Neuronal stem cell (in vitro differentiated cells): ENCODE results near the gene PDE5A.

Source experiments
- DNase-seq: peaks from one replicate; pipeline ENCODE4 v3.0.0-alpha.2; 2013; ENCODE audit warnings: low spot score
- H2AFZ ChIP-seq: one replicate; pipeline ENCODE4 v1.6.1; 2013; ENCODE audit warnings: mild to moderate bottlenecking, low read length, inconsistent platforms
- H2AK5ac ChIP-seq: 2 replicates; pipeline ENCODE4 v1.6.1; 2013; ENCODE audit warnings: low read depth, mild to moderate bottlenecking, inconsistent platforms, low read length, moderate library complexity, mixed read lengths
- H2BK120ac ChIP-seq: 2 replicates; pipeline ENCODE4 v1.6.1; 2013; ENCODE audit warnings: low read depth, mild to moderate bottlenecking, inconsistent platforms, low read length, moderate library complexity, mixed read lengths
- H2BK12ac ChIP-seq: one replicate; pipeline ENCODE4 v1.6.1; 2013; ENCODE audit warnings: low read length, inconsistent platforms
- H2BK15ac ChIP-seq: 2 replicates; pipeline ENCODE4 v1.6.1; 2013; ENCODE audit warnings: mild to moderate bottlenecking, low read length, inconsistent platforms, mixed read lengths
- H2BK5ac ChIP-seq: one replicate; pipeline ENCODE4 v1.6.1; 2013; ENCODE audit warnings: inconsistent platforms, mild to moderate bottlenecking, low read length, moderate library complexity
- H3K14ac ChIP-seq: one replicate; pipeline ENCODE4 v1.6.1; 2013; ENCODE audit warnings: low read length, inconsistent platforms
- H3K18ac ChIP-seq: 2 replicates; pipeline ENCODE4 v1.6.1; 2013; ENCODE audit warnings: low read length, inconsistent platforms
- H3K23ac ChIP-seq: 2 replicates; pipeline ENCODE4 v1.6.1; 2013; ENCODE audit warnings: low read depth, mild to moderate bottlenecking, mixed read lengths, low read length, inconsistent platforms; ENCODE audit not compliant: poor library complexity
- H3K27ac ChIP-seq: replicated peaks from 3 replicates; pipeline ENCODE4 v1.5.1; 2013; ENCODE audit warnings: low read length, inconsistent platforms
- H3K27me3 ChIP-seq, 3 experiments: 2 replicates each; pipeline ENCODE4 v1.6.1; 2013; ENCODE audit warnings: low read length in 3 of 3, mild to moderate bottlenecking in 2 of 3, inconsistent platforms in 1 of 3, low read depth in 1 of 3, mixed read lengths in 1 of 3, moderate library complexity in 1 of 3; ENCODE audit not compliant: control insufficient read depth in 3 of 3, insufficient read depth in 3 of 3
- H3K36me3 ChIP-seq, 2 donors: replicated peaks in 1 of 2; 2 replicates each; pipeline ENCODE4 v1.6.1; 2013; ENCODE audit warnings: low read length in 2 of 2; ENCODE audit not compliant: control insufficient read depth in 2 of 2, insufficient read depth in 2 of 2
- H3K4ac ChIP-seq: 2 replicates; pipeline ENCODE4 v1.6.1; 2013; ENCODE audit warnings: inconsistent platforms, mild to moderate bottlenecking, low read length, moderate library complexity
- H3K4me1 ChIP-seq, 2 donors: 1 replicate in 1 of 2; 2 replicates in 1 of 2; pipeline ENCODE4 v1.6.1; 2013; ENCODE audit warnings: low read length in 2 of 2, low read depth in 1 of 2; ENCODE audit not compliant: control insufficient read depth in 2 of 2, insufficient read depth in 1 of 2
- H3K4me2 ChIP-seq: one replicate; pipeline ENCODE4 v1.6.1; 2013; ENCODE audit warnings: mild to moderate bottlenecking, low read length, inconsistent platforms; ENCODE audit not compliant: insufficient read depth, poor library complexity, severe bottlenecking
- H3K4me3 ChIP-seq, 2 donors: 2 replicates each; pipeline ENCODE4 v1.5.1; 2013; ENCODE audit warnings: low read length in 2 of 2, mild to moderate bottlenecking in 2 of 2, inconsistent platforms in 1 of 2, moderate library complexity in 1 of 2
- H3K79me1 ChIP-seq: one replicate; pipeline ENCODE4 v1.6.1; 2013; ENCODE audit warnings: low read depth, mild to moderate bottlenecking, inconsistent platforms, low read length, moderate library complexity
- H3K9ac ChIP-seq: one replicate; pipeline ENCODE4 v1.6.1; 2013; ENCODE audit warnings: mild to moderate bottlenecking, low read depth, low read length, inconsistent platforms; ENCODE audit not compliant: poor library complexity
- H3K9me3 ChIP-seq, 2 donors: replicated peaks in 1 of 2; 2 replicates each; pipeline versions ENCODE3 to v1.6.1; 2013; ENCODE audit warnings: low read length in 2 of 2, mild to moderate bottlenecking in 2 of 2, inconsistent platforms in 1 of 2, low read depth in 1 of 2, mixed read lengths in 1 of 2, moderate library complexity in 1 of 2; ENCODE audit not compliant: control insufficient read depth in 2 of 2, insufficient read depth in 1 of 2
- H4K8ac ChIP-seq: one replicate; pipeline ENCODE4 v1.6.1; 2013; ENCODE audit warnings: low read depth, mild to moderate bottlenecking, inconsistent platforms, low read length, moderate library complexity
- H4K91ac ChIP-seq: one replicate; pipeline ENCODE4 v1.6.1; 2013; ENCODE audit warnings: low read length, low read depth, mild to moderate bottlenecking, inconsistent platforms; ENCODE audit not compliant: poor library complexity
- WGBS, 2 donors: extraction: QIAGEN DNeasy Blood & Tissue Kit; methylation state at CpG; one replicate each; pipeline ENCODE4 v1.1.7; 2013; ENCODE audit warnings: missing lambda C conversion rate in 2 of 2, mixed read lengths in 1 of 2; ENCODE audit not compliant: insufficient read length in 2 of 2, insufficient replicate concordance in 1 of 2; ENCODE audit errors: extremely low coverage in 2 of 2; 5-methylcytosine and 5-hydroxymethylcytosine counted together

Gene PDE5A

GRCh38 chr4:119543779-119544178, 84.8 kb downstream of the PDE5A start:
- DNase-seq: no peak
- no CpG with 5 or more reads among the region's 4 CpGs for WGBS, 2 donors
- H4K8ac ChIP-seq: no peak overlapping the region
- H2BK5ac ChIP-seq: no peak overlapping the region
- no peak overlapping the region for H3K14ac ChIP-seq
- no peak overlapping the region for H2AK5ac ChIP-seq
- no peaks in the 10 kb centered on the region for H3K9me3 ChIP-seq
- H4K91ac ChIP-seq: no peak overlapping the region
- no peak overlapping the region for H2BK120ac ChIP-seq
- no peaks in the 10 kb centered on the region for H3K27me3 ChIP-seq
- H2BK12ac ChIP-seq: no peak overlapping the region
- no peak overlapping the region for H3K23ac ChIP-seq
- no peak overlapping the region for H3K4ac ChIP-seq
- no peak overlapping the region for H2AFZ ChIP-seq
- H3K4me2 ChIP-seq: no peak overlapping the region
- H3K4me3 ChIP-seq: no peak overlapping the region
- no peak overlapping the region for H3K18ac ChIP-seq
- H3K4me1 ChIP-seq: no peaks in the 10 kb centered on the region
- H3K9ac ChIP-seq: no peak overlapping the region
- H3K36me3 ChIP-seq: peaks cover 0 to 22% of the 10 kb centered on the region in 2 donors
- H3K27ac ChIP-seq: no peak overlapping the region
- H3K79me1 ChIP-seq: no peaks in the 10 kb centered on the region
- no peak overlapping the region for H2BK15ac ChIP-seq

- Histone ChIP-seq H3K4me2 (no peak overlapping the region), H3K14ac (no peak overlapping the region), H4K8ac (no peak overlapping the region), H2AK5ac (no peak overlapping the region), H3K27me3 (no peaks in the 10 kb centered on the region), H3K36me3 (peaks cover 0 to 24% of the 10 kb centered on the region in 2 donors), H3K4ac (no peak overlapping the region), H3K9me3 (no peaks in the 10 kb centered on the region), H3K23ac (no peak overlapping the region), H3K79me1 (no peaks in the 10 kb centered on the region), H2BK5ac (no peak overlapping the region), H3K4me1 (no peaks in the 10 kb centered on the region), H3K18ac (no peak overlapping the region), H3K4me3 (no peak overlapping the region), H2AFZ (no peak overlapping the region), H2BK15ac (no peak overlapping the region), H4K91ac (no peak overlapping the region), H3K9ac (no peak overlapping the region), H3K27ac (no peak overlapping the region), H2BK120ac (no peak overlapping the region), H2BK12ac (no peak overlapping the region)
- WGBS, 2 donors: no CpG with 5 or more reads among the region's 1 CpG
- DNase-seq: no peak
These were observed 85.4 kb downstream of the PDE5A start for GRCh38 chr4:119543187-119543586.

GRCh38 chr4:119540249-119540648, 88.4 kb downstream of the PDE5A start:
- Histone ChIP-seq H2BK12ac (no peak overlapping the region), H3K4me1 (no peaks in the 10 kb centered on the region), H3K14ac (no peak overlapping the region), H2BK120ac (no peak overlapping the region), H3K23ac (no peak overlapping the region), H2AFZ (no peak overlapping the region), H2BK5ac (no peak overlapping the region), H3K18ac (no peak overlapping the region), H3K79me1 (no peaks in the 10 kb centered on the region), H3K4me3 (no peak overlapping the region), H3K36me3 (peaks cover 0 to 32% of the 10 kb centered on the region in 2 donors), H2AK5ac (no peak overlapping the region), H3K9ac (no peak overlapping the region), H3K9me3 (peaks cover 0 to 3% of the 10 kb centered on the region in 2 donors), H3K4ac (no peak overlapping the region), H4K91ac (no peak overlapping the region), H3K4me2 (no peak overlapping the region), H3K27me3 (no peaks in the 10 kb centered on the region), H3K27ac (no peak overlapping the region), H4K8ac (no peak overlapping the region), H2BK15ac (no peak overlapping the region)
- no CpG with 5 or more reads among the region's 1 CpG for WGBS, 2 donors
- DNase-seq: no peak

- Histone ChIP-seq H3K4me2 (no peak overlapping the region), H3K14ac (no peak overlapping the region), H2BK5ac (no peak overlapping the region), H3K9ac (no peak overlapping the region), H3K27me3 (no peaks in the 10 kb centered on the region), H4K91ac (no peak overlapping the region), H2AK5ac (no peak overlapping the region), H3K18ac (no peak overlapping the region), H3K27ac (no peak overlapping the region), H3K36me3 (peaks cover 0 to 48% of the 10 kb centered on the region in 2 donors), H4K8ac (no peak overlapping the region), H2BK12ac (no peak overlapping the region), H3K23ac (no peak overlapping the region), H3K79me1 (no peaks in the 10 kb centered on the region), H2BK120ac (no peak overlapping the region), H3K4ac (no peak overlapping the region), H2BK15ac (no peak overlapping the region), H3K4me3 (no peak overlapping the region), H3K4me1 (no peaks in the 10 kb centered on the region), H3K9me3 (peaks cover 7 to 24% of the 10 kb centered on the region in 2 donors), H2AFZ (no peak overlapping the region)
- no peak for DNase-seq
- WGBS, 2 donors: no CpG with 5 or more reads among the region's 1 CpG
These were observed 91.0 kb downstream of the PDE5A start for GRCh38 chr4:119537586-119537985.
